Left lung (tissue), 10 donors: ENCODE measurements around the gene VAT1L. TPM values are rescaled to one million over a fixed set of nuclear protein-coding genes. Genes with fewer than 3 reads are reported as not detected.

Source experiments
- ATAC-seq: fragments of 200-7000 bp; cut with Tn5 transposase; one replicate; pipeline ENCODE4 v1.9.1; 2020; ENCODE audit warnings: moderate library complexity
- DNase-seq, 4 donors: peaks; one replicate each; pipeline ENCODE4 v3.0.0-alpha.2; 2013 to 2020
- H3K27ac ChIP-seq, 2 donors: fragments of 200-600 bp; sonication (generic) in 1 of 2; one replicate each; pipeline versions ENCODE4 v1.5.0 to v1.8.0; 2020 to 2021
- H3K27me3 ChIP-seq, 2 donors: fragments of 200-600 bp; sonication (generic) in 1 of 2; one replicate each; pipeline versions ENCODE4 v1.5.0 to v1.8.0; 2020 to 2021
- H3K36me3 ChIP-seq, 2 donors: fragments of 200-600 bp; sonication (generic) in 1 of 2; one replicate each; pipeline versions ENCODE4 v1.5.0 to v1.8.0; 2020 to 2021
- H3K4me1 ChIP-seq, 2 donors: fragments of 200-600 bp; one replicate each; pipeline ENCODE4 v1.8.0; 2021
- H3K4me3 ChIP-seq, 2 donors: fragments of 200-600 bp; sonication (generic) in 1 of 2; one replicate each; pipeline versions ENCODE4 v1.5.0 to v1.8.0; 2020 to 2021; ENCODE audit warnings: mild to moderate bottlenecking in 1 of 2
- H3K9me3 ChIP-seq, 2 donors: fragments of 200-600 bp; sonication (generic) in 1 of 2; one replicate each; pipeline versions ENCODE4 v1.5.0 to v1.8.0; 2020 to 2021
- intact Hi-C, 2 donors: fragments of 100-400 bp; cut with DNase I; formaldehyde crosslinking; loops; one replicate each; pipeline versions ENCODE4 v1.11.2 to v1.14.2; 2022
- polyA plus RNA-seq, 6 donors: library from polyadenylated mRNA; unstranded; fragments of 120-200 nt; gene quantifications; one replicate each; pipeline ENCODE4 v1.2.1, GENCODE V29; 2013; ENCODE audit not compliant: insufficient read length in 6 of 6
- total RNA-seq, 2 donors: library from RNA; stranded (reverse); fragmentation: NEBNext Ultra II Directional; extraction: Animal tissue kit (Norgen Biotek cat#: 25700); gene quantifications; one replicate each; pipeline ENCODE4 v1.2.1, GENCODE V29; 2021
- TF ChIP-seq, protein P1 (sequence below), 2 donors: fragments of 200-600 bp; sonication (generic) in 1 of 2; IDR thresholded peaks; one replicate each; pipeline versions ENCODE4 v1.5.0 to v1.8.0; 2021; ENCODE audit warnings: antibody characterized with exemption in 2 of 2
- donor health status: DM: no; HTN: yes; CAD: no.
- donor health status: DM: no; HTN: no; CAD: no.

Gene VAT1L
- total and polyA plus RNA-seq, 8 donors = 0.26 to 9.2 (median 5.4) TPM

GRCh38 chr16:78005881-78006280 is 217.5 kb downstream of the VAT1L start:
- H3K27ac ChIP-seq = no peak overlapping the region
- no peaks in the 10 kb centered on the region for H3K9me3 ChIP-seq
- intact Hi-C loops = no loop called here
- H3K4me3 ChIP-seq = no peak overlapping the region
- TF ChIP-seq, protein P1, sequence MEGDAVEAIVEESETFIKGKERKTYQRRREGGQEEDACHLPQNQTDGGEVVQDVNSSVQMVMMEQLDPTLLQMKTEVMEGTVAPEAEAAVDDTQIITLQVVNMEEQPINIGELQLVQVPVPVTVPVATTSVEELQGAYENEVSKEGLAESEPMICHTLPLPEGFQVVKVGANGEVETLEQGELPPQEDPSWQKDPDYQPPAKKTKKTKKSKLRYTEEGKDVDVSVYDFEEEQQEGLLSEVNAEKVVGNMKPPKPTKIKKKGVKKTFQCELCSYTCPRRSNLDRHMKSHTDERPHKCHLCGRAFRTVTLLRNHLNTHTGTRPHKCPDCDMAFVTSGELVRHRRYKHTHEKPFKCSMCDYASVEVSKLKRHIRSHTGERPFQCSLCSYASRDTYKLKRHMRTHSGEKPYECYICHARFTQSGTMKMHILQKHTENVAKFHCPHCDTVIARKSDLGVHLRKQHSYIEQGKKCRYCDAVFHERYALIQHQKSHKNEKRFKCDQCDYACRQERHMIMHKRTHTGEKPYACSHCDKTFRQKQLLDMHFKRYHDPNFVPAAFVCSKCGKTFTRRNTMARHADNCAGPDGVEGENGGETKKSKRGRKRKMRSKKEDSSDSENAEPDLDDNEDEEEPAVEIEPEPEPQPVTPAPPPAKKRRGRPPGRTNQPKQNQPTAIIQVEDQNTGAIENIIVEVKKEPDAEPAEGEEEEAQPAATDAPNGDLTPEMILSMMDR (IDR thresholded peaks at IDR 0.05) = no peak
- no peaks in the 10 kb centered on the region for H3K4me1 ChIP-seq
- H3K27me3 ChIP-seq = peaks cover 0 to 18% of the 10 kb centered on the region in 2 donors
- no peaks in the 10 kb centered on the region for H3K36me3 ChIP-seq
- no peak for DNase-seq
- no peak for ATAC-seq

- intact Hi-C loops = no loop called here
- ATAC-seq (no peak), DNase-seq (no peak)
- no peak overlapping the region for H3K27ac ChIP-seq
- TF ChIP-seq, protein P1 (IDR thresholded peaks at IDR 0.05) = no peak
- no peaks in the 10 kb centered on the region for H3K4me1 ChIP-seq
- H3K27me3 ChIP-seq = peaks cover 0 to 23% of the 10 kb centered on the region in 2 donors
- H3K4me3 ChIP-seq = no peak overlapping the region
- no peaks in the 10 kb centered on the region for H3K9me3 ChIP-seq
- no peaks in the 10 kb centered on the region for H3K36me3 ChIP-seq
Observed at GRCh38 chr16:78007121-78007520, 218.8 kb downstream of the VAT1L start.

GRCh38 chr16:78022347-78023060 is 234.1 kb downstream of the VAT1L start, which contains the start of gene CLEC3A:
Gene CLEC3A (plus strand): TSS chr16:78022548. CDS start chr16:78022627, 79 bp downstream.
- intact Hi-C loops = no loop called here
- no peak for ATAC-seq

GRCh38 chr16:78024159-78024558 is 235.8 kb downstream of the VAT1L start:
- ATAC-seq (no peak), DNase-seq (no peak)
- Histone ChIP-seq H3K27ac (no peak overlapping the region), H3K4me1 (no peaks in the 10 kb centered on the region), H3K36me3 (no peaks in the 10 kb centered on the region), H3K4me3 (no peak overlapping the region), H3K9me3 (no peaks in the 10 kb centered on the region), H3K27me3 (peaks cover 0 to 4% of the 10 kb centered on the region in 2 donors)
- TF ChIP-seq, protein P1 (IDR thresholded peaks at IDR 0.05) = no peak
- intact Hi-C loops = no loop called here

More at GRCh38 chr16:78022347-78023060, 234.1 kb downstream of the VAT1L start, which contains the start of gene CLEC3A:
- no peak within 1 kb of the TSS for H3K27ac ChIP-seq
- H3K9me3 ChIP-seq = no peaks in the 10 kb centered on the region
- no peaks in the 10 kb centered on the region for H3K36me3 ChIP-seq
- H3K27me3 ChIP-seq = peaks cover 0 to 4% of the 10 kb centered on the region in 2 donors
- no peak within 1 kb of the TSS for H3K4me3 ChIP-seq
- no peaks in the 10 kb centered on the region for H3K4me1 ChIP-seq
- DNase-seq = no peak
- TF ChIP-seq, protein P1 (IDR thresholded peaks at IDR 0.05) = no peak

DNA sequence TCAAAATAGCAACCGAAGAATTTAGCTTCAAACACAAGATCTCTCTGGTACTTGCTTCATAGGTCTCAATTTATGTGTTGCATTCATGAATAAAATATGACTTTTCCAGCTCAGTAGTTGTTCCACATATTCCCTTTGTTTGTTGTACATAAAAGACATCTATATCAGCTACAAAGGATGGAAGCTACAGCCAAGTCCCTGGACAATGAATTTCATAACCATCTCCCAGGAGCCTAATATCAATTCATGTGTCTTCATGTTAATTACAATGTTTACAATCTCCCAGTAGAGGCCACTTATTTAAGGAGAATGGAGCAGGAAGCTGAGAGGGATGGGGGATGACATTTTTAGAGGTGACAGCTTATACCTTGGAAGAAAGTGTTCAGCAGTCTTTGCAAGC is 237.3 kb downstream of the VAT1L start:
- peaks cover 0 to 4% of the 10 kb centered on the region in 2 donors for H3K27me3 ChIP-seq
- TF ChIP-seq, protein P1 (IDR thresholded peaks at IDR 0.05) = no peak
- ATAC-seq (no peak), DNase-seq (no peak)
- H3K36me3 ChIP-seq = no peaks in the 10 kb centered on the region
- H3K9me3 ChIP-seq = no peaks in the 10 kb centered on the region
- no peaks in the 10 kb centered on the region for H3K4me1 ChIP-seq
- H3K4me3 ChIP-seq = no peak overlapping the region
- intact Hi-C loops = no loop called here
- H3K27ac ChIP-seq = no peak overlapping the region
